Mucosa of stomach (tissue), 1 donor: ENCODE data around the gene CIT.

Experiments used
- H3K27me3 ChIP-seq: one replicate; pipeline ENCODE4 v1.7.0; 2013; ENCODE audit warnings: mild to moderate bottlenecking, low read length; ENCODE audit not compliant: control insufficient read depth, insufficient read depth
- H3K36me3 ChIP-seq: one replicate; pipeline ENCODE4 v1.7.0; 2013; ENCODE audit warnings: low read length; ENCODE audit not compliant: control insufficient read depth, insufficient read depth
- H3K4me1 ChIP-seq: one replicate; pipeline ENCODE4 v1.7.0; 2013; ENCODE audit warnings: mild to moderate bottlenecking, low read length; ENCODE audit not compliant: control insufficient read depth, insufficient read depth
- H3K4me3 ChIP-seq: one replicate; pipeline ENCODE4 v1.7.0; 2013; ENCODE audit warnings: low read length
- H3K9ac ChIP-seq: one replicate; pipeline ENCODE4 v1.7.0; 2013; ENCODE audit warnings: mild to moderate bottlenecking, low read length, moderate library complexity
- H3K9me3 ChIP-seq: one replicate; pipeline ENCODE4 v1.7.0; 2013; ENCODE audit warnings: mild to moderate bottlenecking, low read length, moderate library complexity; ENCODE audit not compliant: control insufficient read depth
- donor health status: Pancreatic carcinoma.

Gene CIT

DNA sequence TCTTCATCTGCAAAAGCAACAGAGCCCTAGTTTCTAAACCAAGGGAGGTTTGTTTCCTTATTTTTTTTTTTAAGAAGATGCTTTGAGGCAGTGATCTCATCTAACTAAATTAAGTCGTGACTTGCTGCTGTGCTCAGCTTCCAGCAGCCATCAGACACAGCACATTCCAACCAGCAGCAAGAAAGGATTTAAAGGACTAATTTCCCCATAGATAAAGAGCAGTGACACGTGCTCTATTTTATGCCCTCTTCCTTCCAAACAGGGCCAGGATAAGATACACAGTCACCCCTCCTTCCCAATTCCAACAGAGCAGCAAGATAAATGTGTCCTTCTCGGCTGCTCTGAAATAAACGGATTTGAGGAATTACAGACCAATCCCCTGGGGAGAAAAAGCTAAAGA lies 127.5 kb downstream of the CIT start:
- H3K27me3 ChIP-seq, result no peaks in the 10 kb centered on the region
- H3K4me3 ChIP-seq, result no peak overlapping the region
- H3K4me1 ChIP-seq, result no peaks in the 10 kb centered on the region
- no peaks in the 10 kb centered on the region for H3K9me3 ChIP-seq
- no peaks in the 10 kb centered on the region for H3K36me3 ChIP-seq
- no peak overlapping the region for H3K9ac ChIP-seq

DNA sequence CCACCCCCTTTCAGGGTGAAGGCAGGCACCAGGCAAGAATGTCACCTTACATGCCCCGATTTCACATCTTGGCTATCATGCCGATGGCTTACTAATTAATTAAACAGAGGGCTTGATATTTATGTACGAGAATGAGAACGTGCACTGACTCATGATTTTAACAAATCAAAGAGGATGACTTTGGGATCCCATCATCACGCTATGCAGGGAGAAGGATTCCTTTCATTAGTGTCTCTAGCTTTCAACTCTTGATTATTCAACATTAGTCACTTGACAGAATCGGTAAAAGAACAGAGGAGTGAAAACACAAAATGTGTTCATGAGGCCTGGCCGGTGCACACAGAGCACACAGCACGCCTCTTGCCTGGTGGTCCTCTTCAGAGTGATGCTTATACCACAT lies 128.6 kb downstream of the CIT start:
- Histone ChIP-seq H3K9me3 (no peaks in the 10 kb centered on the region), H3K27me3 (no peaks in the 10 kb centered on the region), H3K4me1 (no peaks in the 10 kb centered on the region), H3K9ac (no peak overlapping the region), H3K4me3 (no peak overlapping the region), H3K36me3 (no peaks in the 10 kb centered on the region)

DNA sequence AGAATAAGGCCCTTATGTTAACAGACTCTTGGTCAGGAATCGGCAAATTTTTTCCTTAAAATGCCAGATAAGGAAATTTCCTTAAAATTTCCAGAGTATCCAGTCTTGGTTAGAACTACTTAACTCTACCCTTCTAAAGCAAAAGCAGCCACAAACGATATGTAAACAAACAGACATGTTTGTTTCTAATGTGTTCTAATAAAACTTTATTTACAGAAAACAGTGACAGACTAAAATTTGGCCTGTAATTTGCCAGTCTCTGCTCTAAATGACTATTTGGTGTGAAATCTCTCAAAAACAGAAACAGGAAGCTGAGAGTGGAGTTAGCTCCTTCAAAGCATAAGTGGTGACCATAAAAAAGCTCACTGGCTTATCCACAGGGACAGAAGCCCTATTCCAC lies 131.0 kb downstream of the CIT start:
- no peaks in the 10 kb centered on the region for H3K27me3 ChIP-seq
- H3K9me3 ChIP-seq, result no peaks in the 10 kb centered on the region
- no peaks in the 10 kb centered on the region for H3K4me1 ChIP-seq
- no peak overlapping the region for H3K4me3 ChIP-seq
- H3K36me3 ChIP-seq, result no peaks in the 10 kb centered on the region
- no peak overlapping the region for H3K9ac ChIP-seq

DNA sequence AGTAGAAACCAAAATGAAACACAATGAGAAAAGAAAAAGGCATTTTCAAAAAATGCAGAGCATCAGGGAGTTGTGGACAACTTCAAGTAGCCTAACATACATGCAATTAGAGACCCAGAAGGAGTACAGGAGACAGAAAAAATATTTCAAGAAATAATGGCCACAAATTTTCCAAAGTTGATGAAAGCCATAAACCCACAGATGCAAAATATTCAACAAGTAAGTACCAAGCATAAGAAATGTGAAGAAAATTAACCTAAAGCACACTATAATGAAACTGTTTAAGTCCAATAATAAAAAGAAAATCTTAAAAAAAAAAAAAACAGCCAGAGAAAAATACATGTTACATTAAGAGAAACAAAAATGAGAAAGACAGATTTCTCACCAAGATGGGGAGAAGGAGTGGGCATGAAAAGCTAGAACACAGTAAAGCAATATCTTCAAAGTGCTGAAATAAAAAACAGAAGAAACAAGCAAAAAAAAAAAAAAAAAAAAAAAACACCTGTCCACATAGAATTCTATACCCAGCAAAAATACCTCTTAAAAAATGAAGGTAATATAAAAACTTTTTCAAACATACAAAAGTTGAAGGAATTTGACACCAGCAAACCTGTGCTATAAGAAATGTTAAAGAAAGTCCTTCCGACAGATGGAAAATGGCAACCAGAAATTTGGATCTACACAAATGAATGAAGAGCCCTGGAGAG lies 132.1 kb downstream of the CIT start:
- no peaks in the 10 kb centered on the region for H3K27me3 ChIP-seq
- H3K4me3 ChIP-seq, result no peak overlapping the region
- no peaks in the 10 kb centered on the region for H3K4me1 ChIP-seq
- no peaks in the 10 kb centered on the region for H3K36me3 ChIP-seq
- H3K9ac ChIP-seq, result no peak overlapping the region
- H3K9me3 ChIP-seq, result no peaks in the 10 kb centered on the region

DNA sequence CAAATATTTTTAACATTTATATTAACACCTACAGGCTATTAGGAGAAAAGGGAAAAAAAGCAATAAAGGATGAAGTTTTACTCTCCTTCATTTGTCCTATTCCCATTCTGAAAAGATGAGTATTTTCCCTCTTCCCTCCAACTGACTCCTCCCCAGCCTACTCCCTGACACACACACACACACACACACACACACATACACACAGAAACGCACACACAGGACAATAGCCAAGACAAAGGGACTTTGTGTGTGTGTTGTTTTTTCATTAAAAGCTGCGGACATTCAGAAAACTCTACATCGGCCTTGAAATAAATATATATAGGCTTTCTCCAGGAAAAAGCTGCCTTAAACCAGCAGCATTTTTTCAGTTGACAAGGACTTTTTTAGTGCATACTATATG lies 134.4 kb downstream of the CIT start:
- Histone ChIP-seq H3K9me3 (no peaks in the 10 kb centered on the region), H3K27me3 (no peaks in the 10 kb centered on the region), H3K4me1 (no peaks in the 10 kb centered on the region), H3K9ac (no peak overlapping the region), H3K36me3 (no peaks in the 10 kb centered on the region), H3K4me3 (no peak overlapping the region)

DNA sequence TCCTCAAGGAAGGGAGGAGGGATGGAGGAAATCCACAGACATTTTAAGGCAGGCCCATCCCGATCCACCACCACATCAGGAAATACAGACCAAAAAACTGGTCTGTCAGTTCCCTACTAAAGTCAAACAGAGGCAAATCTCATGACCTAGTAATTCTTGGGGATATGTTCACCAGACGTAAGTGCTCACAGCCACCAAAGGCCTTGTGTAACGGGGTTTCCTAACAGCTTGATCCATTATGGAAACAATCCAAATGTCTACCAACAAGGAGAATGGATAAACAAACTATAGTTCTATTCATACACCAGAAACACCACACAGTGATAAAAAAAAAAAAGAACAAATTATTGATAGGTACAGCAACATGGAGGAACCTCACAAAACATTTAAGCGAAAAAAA lies 136.3 kb downstream of the CIT start:
- H3K4me3 ChIP-seq, result no peak overlapping the region
- no peaks in the 10 kb centered on the region for H3K9me3 ChIP-seq
- no peaks in the 10 kb centered on the region for H3K27me3 ChIP-seq
- no peak overlapping the region for H3K9ac ChIP-seq
- H3K4me1 ChIP-seq, result no peaks in the 10 kb centered on the region
- H3K36me3 ChIP-seq, result no peaks in the 10 kb centered on the region

DNA sequence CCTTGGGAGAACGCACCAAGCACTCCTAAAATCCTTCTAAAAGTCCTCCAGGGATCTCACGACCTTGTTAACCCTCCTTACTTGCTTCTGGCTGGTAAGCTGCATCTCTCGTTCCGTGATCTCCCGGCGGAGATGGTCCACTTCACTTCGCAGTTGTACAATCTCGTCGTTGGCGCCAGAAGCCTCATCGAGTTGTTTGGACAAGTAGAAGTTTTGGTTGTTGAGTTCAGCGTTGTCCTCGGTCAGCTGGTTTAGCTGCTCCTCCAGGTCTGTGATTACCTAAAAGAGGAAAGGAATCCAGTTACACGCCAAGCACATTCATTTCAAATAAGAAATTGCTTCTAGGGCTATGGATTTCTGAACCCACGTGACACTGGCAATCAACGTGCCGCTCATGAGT lies 142.0 kb downstream of the CIT start:
- Histone ChIP-seq H3K9me3 (no peaks in the 10 kb centered on the region), H3K9ac (no peak overlapping the region), H3K4me1 (no peaks in the 10 kb centered on the region), H3K36me3 (no peaks in the 10 kb centered on the region), H3K4me3 (no peak overlapping the region), H3K27me3 (no peaks in the 10 kb centered on the region)

DNA sequence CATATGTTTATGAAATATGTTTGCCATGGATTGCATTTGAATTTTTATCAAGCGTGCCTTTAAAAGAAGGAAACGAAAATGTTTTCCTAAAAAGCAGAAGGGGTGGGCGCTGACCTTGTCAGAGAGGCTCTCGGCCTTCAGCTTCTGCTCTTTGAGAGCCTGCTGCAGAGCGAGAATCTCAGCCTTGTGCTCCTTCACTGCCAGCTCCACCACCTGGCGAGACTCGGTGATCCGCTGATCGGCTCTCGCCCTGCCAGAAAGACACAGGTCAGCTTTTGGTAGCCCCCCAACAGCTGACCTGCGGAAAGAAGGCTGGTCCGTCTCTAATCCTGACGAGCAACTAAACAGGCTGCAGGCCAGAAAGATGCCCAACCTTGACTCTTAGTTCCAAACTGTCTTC lies 146.7 kb downstream of the CIT start:
- no peaks in the 10 kb centered on the region for H3K9me3 ChIP-seq
- H3K27me3 ChIP-seq, result no peaks in the 10 kb centered on the region
- H3K9ac ChIP-seq, result no peak overlapping the region
- no peak overlapping the region for H3K4me3 ChIP-seq
- no peaks in the 10 kb centered on the region for H3K4me1 ChIP-seq
- H3K36me3 ChIP-seq, result no peaks in the 10 kb centered on the region

DNA sequence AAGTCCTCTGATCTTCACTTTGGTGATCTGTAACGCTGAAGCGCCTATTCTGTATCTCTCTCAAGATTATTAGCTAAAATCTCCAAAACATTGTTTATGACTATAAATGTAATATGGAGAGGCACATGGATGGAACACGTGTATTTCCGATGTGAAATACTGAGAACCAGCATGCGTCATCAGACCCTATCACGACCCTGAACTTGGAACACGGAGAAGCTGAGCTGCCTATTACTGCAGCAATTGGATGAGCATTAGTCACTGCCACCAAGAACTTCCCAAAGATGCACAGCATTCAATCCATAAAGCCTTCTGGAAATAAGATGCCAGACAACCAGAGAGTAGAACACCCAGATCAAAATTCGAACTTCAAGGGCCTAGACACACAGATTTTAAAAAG lies 147.2 kb downstream of the CIT start:
- Histone ChIP-seq H3K9ac (no peak overlapping the region), H3K27me3 (no peaks in the 10 kb centered on the region), H3K36me3 (no peaks in the 10 kb centered on the region), H3K9me3 (no peaks in the 10 kb centered on the region), H3K4me3 (no peak overlapping the region), H3K4me1 (no peaks in the 10 kb centered on the region)

DNA sequence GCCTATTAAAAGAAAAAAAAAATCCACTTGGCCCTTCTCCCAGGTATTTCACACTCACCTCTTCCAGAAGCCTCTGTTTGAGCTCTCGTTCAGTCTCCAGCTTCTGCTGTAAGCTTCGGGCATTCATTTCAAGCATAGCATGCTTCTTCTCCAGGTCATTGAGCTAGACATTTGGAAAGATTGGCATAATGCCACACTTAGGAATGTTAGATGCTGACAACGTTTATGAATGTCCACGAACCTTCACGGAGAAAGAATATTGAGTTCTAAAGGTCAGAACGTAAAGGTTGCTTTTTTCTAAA lies 148.7 kb downstream of the CIT start:
- Histone ChIP-seq H3K4me1 (no peaks in the 10 kb centered on the region), H3K9ac (no peak overlapping the region), H3K36me3 (no peaks in the 10 kb centered on the region), H3K9me3 (no peaks in the 10 kb centered on the region), H3K4me3 (no peak overlapping the region), H3K27me3 (no peaks in the 10 kb centered on the region)

DNA sequence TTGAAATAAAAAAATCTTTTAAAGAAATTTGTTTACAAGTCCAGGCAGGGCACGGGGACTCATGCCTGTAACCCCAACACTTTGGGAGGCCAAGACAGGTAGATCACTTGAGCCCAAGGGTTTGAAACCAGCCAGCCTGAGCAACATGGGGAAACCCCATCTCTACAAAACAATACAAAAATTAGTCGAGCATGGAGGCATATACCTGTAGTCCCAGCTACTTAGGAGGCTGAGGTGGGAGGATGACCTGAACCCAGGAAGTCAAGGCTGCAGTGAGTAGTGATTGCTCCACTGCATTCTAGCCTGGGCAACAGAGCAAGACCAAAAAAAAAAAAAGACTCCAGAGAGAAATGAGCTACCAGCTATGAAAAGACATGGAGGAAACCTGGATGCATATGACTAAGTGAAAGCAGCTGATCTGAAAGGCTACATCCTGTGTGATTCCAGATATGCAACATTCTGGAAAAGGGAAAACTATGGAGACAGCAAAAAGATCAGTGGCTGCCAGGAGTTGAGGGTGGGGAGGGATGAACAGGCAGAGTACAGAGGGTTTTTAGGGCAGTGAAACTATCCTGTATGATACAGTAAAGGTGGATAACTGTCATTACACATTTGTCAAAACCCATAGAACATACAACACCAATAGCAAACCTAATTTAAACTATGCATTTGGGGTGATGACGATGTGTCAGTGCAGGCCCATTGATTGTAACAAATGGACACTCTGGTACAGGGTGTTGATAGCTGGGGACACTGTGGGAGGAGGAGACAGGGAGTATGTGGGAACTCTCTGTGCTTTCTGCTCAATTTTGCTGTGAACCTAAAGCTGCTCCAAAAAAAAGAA lies 149.3 kb downstream of the CIT start:
- Histone ChIP-seq H3K36me3 (no peaks in the 10 kb centered on the region), H3K9ac (no peak overlapping the region), H3K27me3 (no peaks in the 10 kb centered on the region), H3K4me1 (no peaks in the 10 kb centered on the region), H3K9me3 (no peaks in the 10 kb centered on the region), H3K4me3 (no peak overlapping the region)

DNA sequence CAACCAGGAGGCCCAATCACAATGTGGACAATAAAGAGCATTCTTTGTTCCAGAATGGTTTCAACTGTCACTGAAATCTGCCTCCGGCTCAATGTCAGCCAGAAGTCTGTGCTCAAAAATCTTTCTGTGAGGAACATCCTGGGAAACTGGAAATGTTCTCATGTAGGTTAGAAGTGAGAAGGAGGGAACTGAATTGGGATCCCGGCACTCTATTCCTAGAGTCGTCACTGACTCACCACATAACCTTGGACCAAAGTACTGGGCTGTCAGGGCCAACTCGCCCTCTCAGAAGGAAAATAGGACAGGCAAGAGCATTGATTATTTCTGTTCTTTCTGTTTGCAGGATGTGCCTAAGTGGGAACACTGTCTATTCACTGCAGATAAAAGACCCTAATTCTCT lies 151.6 kb downstream of the CIT start:
- Histone ChIP-seq H3K9ac (no peak overlapping the region), H3K4me3 (no peak overlapping the region), H3K36me3 (no peaks in the 10 kb centered on the region), H3K9me3 (no peaks in the 10 kb centered on the region), H3K27me3 (no peaks in the 10 kb centered on the region), H3K4me1 (no peaks in the 10 kb centered on the region)
